Stimulated activated CD8-positive, alpha-beta memory T cell treated with anti-CD3 and anti-CD28 coated beads, Interleukin-2, amount 100 ng/mL, for 48 hours (primary cell): ENCODE measurements around the gene PDE8B.

Source experiments
- DNase-seq, 2 donors: peaks; one replicate each; pipeline ENCODE4 v3.0.0-alpha.2; 2020; ENCODE audit warnings: low read depth in 2 of 2

Gene PDE8B

GRCh38 chr5:77321793-77322394 is 111.4 kb downstream of the PDE8B start:
- DNase-seq = no peak

DNA sequence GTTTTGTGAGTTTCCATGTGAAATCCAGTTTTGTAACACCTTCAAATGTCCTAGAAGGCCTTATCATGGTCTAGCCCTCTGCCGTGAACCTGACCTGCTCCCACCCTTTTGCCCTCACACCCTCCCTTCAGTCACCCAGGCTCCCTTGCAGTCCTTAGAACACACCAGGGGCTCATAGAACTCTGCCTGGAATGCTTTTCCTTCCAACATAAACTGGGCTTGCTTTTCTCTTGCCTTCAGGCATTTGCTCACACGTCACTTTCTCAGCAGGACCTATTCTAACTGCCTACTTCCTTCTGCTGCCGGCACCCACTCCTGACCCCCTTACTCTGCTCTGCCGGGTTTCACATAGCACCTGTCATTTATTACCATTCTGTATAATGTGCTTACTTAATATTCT is 111.9 kb downstream of the PDE8B start:
- no peak for DNase-seq

DNA sequence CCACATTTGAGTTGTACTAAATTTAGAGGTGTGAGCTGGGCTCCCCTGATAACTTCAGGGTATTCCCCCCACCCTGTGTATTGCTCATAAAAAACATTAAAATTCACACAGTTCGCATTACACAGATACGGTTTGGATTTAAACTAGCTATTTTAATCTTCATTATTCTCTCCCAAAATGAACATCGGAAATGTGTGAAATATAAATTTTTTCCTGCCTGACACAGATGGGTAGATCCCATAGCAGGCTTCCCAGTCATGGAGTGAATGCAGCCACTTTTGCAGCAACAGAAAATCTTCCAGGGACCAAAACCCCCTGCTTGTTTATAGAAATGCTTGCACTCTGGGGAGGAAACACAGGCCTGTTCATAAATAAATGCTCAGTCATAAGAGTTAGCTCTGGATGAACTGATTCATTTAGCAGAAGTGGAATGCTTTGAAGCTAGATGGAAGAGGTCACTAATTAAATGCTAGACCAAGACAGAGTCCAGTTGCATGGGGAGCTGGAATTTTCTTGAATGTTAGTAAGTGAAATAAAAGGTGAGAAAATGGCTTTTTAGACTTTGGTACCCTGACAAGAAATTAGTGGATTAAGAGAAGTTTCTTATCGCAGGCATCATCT is 115.6 kb downstream of the PDE8B start:
- DNase-seq = no peak

DNA sequence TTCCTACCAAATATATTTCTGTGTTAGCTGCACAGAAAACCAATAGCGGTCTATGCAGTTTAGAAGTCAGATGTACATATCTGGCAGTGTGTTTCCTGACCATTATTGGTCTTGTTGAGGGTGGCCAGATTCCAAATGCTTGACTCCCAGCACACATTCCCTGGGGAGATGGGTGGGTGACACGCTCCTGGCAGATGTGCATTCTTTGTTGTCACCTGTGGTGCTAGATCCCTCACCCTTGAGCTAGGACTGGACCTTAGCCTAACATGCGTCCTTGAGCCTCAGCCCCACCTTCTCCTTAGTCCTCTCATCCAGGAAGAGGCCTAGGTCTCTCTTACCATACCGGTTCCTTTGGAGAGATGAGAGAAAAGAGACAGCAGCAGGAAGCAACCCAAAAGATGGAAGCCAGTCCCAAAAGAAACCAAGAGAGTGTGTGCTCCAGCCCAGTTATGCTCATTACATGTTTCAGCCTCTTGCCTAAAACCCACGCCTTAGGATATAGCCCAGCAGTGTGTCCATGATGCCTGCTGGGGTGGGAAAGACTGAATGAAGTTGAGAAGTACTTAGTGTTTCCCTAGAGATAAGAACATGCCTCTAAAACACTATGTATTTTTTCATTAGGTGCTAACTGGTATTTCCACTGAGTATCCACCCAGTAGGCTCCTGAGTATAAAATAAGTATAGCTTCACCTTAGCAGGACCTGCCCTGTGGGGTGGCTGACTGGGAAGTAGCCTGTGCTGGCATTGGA is 116.7 kb downstream of the PDE8B start:
- no peak for DNase-seq

DNA sequence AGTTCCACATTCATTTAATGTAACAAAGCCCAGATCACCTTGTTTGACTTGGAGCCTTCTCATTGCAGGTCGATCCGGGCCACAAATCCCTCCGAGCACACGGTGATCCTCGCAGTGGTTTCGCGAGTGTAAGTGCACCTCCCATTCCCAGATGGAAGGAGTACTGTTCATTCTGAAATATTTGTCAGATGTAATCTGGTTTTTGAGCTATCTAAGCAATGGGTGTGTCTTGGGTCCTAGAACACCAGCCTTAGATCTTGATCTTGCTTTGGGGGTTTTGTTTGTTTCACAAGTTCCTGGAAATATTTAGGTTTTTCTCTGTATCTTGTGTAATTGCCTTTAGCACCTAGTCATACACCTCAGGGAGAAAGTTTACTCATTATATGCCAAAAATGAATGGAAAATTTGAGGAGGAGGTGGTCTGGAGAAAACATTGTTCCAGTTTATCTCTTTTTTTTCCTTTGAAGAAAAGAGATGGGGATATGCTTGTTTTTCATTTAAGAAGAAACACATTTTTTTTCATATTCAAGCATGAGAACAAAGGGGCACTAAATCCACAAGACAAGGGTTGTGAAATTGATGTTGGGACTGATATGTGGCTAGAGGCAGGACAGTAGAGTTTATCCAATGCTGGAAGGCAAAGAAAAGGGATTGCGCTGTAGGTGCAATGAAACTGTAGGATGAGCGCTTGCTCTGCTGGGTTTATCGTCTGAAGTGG is 118.6 kb downstream of the PDE8B start:
- DNase-seq = no peak

DNA sequence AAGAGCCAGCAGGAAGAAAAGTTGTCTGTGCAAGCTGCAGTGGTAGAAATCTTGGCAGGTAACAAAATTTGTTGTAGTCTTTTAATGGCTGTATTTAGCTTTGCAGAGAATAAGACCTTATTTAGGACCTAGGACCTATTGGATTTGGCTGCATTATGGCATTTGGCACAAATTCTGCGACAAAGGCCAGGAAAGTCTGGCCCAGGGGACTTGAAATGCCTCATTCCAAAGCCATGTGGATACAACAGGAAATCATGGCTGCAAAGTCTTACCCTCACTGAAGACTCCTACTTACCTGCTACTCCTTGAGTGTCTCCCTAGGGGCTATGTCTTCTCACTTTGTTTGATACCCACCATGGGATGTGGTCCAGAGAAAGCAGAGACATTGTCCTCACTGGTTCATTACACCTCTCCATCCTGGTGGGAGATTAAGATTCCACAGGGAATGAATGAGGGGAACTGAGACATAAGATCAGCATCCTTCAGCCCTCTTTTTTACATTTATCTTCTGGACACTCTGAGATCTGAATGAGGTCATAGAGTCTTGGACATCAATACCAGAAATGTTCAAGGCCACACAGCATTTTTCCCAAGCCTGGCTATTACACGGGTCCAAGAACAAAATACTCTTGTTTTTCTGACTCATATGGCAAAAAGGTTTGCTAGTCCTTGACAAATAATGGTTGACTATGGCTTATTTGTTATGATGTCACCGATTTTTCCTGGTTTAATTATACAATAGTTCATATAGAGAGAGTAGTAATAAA is 119.4 kb downstream of the PDE8B start:
- DNase-seq = no peak

DNA sequence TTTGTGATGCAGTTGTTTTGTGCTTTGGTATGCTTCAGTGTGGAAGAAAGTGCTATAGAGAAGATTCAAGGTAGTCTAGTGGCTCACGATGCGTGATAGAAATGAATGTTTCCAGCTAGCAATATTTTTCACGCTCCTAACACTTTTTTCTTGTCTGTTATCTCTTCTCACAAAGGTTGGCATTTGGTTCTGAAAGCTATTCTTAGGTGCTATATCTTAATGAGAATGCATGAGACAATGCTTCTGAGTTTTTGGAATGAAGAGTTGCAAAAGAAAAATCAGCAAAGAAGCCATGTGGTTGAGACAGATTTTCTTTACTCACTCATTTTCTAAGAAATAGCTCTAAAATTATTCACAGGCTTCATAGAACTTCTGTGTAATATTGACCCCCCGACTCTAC is 122.6 kb downstream of the PDE8B start:
- DNase-seq = no peak

DNA sequence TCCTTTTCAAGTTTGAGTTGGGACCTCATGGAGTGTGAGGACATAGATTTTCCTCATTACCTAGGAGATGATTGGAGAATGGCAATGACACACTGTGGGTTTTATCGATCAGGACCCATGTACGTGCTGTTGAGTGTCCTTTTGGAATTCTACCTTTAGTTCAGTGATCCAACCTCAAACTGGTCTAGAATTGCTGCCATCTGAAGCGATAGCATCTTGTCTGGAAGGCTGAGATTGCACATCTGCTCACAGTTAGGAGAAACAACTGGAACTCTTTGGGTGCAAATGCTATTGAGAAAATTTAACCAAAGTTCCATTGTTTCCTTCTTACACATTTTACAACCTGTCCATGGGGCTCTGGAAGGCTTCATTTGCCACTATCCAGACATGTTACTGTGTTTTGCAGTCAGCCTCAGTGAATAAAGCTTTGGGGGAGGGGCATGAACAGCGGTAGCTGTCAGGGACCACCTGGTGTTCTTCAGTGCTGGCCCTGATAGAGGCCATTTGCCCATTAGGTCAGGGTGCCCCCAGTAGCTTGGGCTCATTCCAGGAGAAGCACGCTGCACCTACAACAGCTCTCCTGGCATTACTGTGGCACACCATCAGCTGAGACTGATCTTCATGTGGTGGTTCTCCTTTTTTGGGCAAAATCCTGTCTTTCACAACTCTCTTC is 123.1 kb downstream of the PDE8B start:
- DNase-seq = no peak

DNA sequence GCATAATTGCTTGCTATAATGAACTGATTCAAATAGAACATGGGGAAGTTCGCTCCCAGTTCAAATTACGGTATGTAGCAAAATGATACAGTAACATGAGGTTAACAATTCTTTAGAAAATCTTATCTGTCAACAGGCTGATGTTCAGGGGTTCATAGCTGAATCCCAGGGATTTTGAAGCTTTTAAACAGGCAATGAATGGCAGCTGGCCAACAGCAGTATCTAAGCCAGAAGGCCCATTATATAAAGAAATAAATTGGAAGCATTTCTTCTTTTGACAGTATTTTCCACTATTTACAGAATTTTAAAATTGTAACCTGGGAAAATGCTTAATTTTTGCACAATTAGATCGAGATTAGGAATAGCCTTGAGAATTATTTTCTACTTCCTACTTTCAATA is 126.8 kb downstream of the PDE8B start:
- DNase-seq = no peak

DNA sequence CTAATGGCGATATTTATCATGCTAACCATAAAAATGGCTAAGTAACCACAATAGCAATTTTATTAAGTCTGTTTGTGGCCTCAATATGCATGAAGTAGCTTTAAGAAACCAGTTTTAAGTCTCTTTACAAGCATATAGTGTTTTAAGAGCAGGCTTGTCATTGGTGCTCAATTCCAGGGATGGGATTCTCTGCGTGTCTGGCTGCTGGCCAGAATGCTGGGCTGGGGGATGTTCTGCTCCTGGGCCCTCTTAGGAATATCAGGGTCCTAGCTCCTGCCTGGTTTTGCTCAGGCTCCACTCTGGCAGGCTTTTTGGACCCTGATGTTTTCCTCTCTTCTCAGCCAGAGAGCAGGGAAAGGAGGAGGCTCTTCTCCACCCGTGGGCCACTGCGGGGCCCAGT is 127.2 kb downstream of the PDE8B start:
- DNase-seq = no peak

DNA sequence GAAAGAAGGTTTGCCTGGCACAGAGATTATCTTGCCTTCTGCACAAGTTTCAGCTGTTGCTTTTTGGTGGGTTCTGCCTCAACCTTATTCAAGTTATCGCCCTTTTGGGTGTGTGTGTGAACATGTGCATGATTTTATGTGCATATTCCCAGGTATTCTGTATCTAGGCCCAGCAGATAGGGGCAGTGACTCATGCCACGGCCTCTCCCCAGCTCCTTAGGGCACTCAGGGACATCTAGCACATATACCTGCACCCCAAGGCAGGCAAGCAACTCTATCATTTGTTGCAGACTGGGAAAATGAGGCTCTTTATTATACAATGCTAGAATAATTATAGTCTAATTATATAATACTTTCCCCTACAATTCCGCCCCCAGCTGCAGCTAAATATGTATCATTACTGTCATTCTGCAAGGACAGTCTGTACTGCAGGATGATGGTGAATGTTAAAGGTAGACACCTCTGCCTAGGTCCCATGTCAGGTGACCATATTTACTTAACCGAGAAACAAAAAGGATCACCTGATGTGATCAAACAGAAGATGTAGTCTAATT is 128.9 kb downstream of the PDE8B start:
- DNase-seq = no peak

GRCh38 chr5:77343165-77343564 is 132.7 kb downstream of the PDE8B start:
- no peak for DNase-seq

GRCh38 chr5:77347435-77348098 is 137.1 kb downstream of the PDE8B start:
- no peak for DNase-seq

GRCh38 chr5:77353251-77353650 is 142.8 kb downstream of the PDE8B start:
- no peak for DNase-seq

DNA sequence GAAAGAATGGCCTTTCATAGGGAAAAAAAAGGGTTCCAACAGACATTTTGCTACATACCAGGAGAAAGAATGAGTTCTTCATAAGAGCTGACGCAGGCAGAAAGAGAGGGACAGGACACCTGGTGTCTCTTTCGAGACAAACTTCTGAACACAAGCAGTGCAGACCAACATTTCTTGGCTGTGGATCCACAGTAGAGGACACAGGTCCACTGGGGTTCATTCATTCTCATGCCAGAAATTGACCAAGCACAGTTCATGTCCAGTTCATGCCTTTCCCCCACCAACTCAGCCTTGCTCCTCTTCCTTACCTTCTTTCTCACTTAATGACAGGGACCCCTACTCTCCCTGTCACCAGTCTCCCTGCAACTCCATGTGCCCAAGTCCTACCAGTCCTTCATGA is 144.0 kb downstream of the PDE8B start:
- no peak for DNase-seq

- DNase-seq = no peak
Measured at GRCh38 chr5:77355080-77355479, 144.6 kb downstream of the PDE8B start.

- no peak for DNase-seq
Measured at GRCh38 chr5:77355751-77356150, 145.3 kb downstream of the PDE8B start.

- peak in 1 of 2 donors; percentile 13 for DNase-seq
Measured at GRCh38 chr5:77356740-77357139, 146.3 kb downstream of the PDE8B start.

GRCh38 chr5:77358255-77359205 is 148.1 kb downstream of the PDE8B start:
- DNase-seq = no peak
